Activated CD8-positive, alpha-beta memory T cell treated with anti-CD3 and anti-CD28 coated beads, Interleukin-2, amount 10 ng/mL, durations not matched to agents 7 days and 5 days (primary cell): ENCODE data around the gene DAAM2. TPM values are rescaled to one million over a fixed set of nuclear protein-coding genes. Genes with fewer than 3 reads are reported as not detected.

Experiments used
- ATAC-seq: fragments of 150-1000 bp; cut with Tn5 transposase; one replicate; pipeline ENCODE4 v1.10.0; 2021; ENCODE audit warnings: moderate library complexity
- CTCF ChIA-PET: fragments of 350-600 bp; sonication (Branson Sonifier 250); formaldehyde crosslinking; loops from one replicate; lab custom pipeline; 2021; ENCODE audit warnings: antibody characterized with exemption; lab: Charles Lee
- DNase-seq: peaks from one replicate; pipeline ENCODE4 v3.0.0-alpha.2; 2020
- H3K27ac Mint-ChIP-seq: one replicate; pipeline ENCODE4 v1.8.0; 2021; ENCODE audit warnings: mild to moderate bottlenecking, mixed read lengths
- H3K27me3 Mint-ChIP-seq: one replicate; pipeline ENCODE4 v1.8.0; 2021; ENCODE audit warnings: mixed read lengths
- H3K36me3 Mint-ChIP-seq: one replicate; pipeline ENCODE4 v1.8.0; 2021; ENCODE audit warnings: mild to moderate bottlenecking, mixed read lengths
- H3K4me1 Mint-ChIP-seq: one replicate; pipeline ENCODE4 v1.8.0; 2021; ENCODE audit warnings: mixed read lengths
- H3K4me3 Mint-ChIP-seq: one replicate; pipeline ENCODE4 v1.8.0; 2021; ENCODE audit warnings: mild to moderate bottlenecking, moderate library complexity, mixed read lengths
- H3K9me3 Mint-ChIP-seq: one replicate; pipeline ENCODE4 v1.8.0; 2022; ENCODE audit warnings: low read depth, mixed read lengths
- total RNA-seq, 2 experiments: library from RNA; stranded (reverse); gene quantifications; one replicate each; pipeline ENCODE4 v1.2.3, GENCODE V29; 2021

DAAM2 gene
- total RNA-seq, 2 experiments from 2014 or later, result not detected

GRCh38 chr6:39772559-39773273 lies 19.5 kb upstream of the DAAM2 start:
- no peak for DNase-seq
- H3K27me3 Mint-ChIP-seq, result no peaks in the 10 kb centered on the region
- no peaks in the 10 kb centered on the region for H3K9me3 Mint-ChIP-seq
- no peaks in the 10 kb centered on the region for H3K4me1 Mint-ChIP-seq
- ATAC-seq, result no peak
- CTCF ChIA-PET, result no interaction called here
- H3K4me3 Mint-ChIP-seq, result no peak overlapping the region
- no peak overlapping the region for H3K27ac Mint-ChIP-seq
- no peaks in the 10 kb centered on the region for H3K36me3 Mint-ChIP-seq

GRCh38 chr6:39773782-39774181 lies 18.4 kb upstream of the DAAM2 start:
- Mint-ChIP-seq H3K9me3 (no peaks in the 10 kb centered on the region), H3K36me3 (no peaks in the 10 kb centered on the region), H3K27me3 (no peaks in the 10 kb centered on the region), H3K27ac (no peak overlapping the region), H3K4me1 (no peaks in the 10 kb centered on the region), H3K4me3 (no peak overlapping the region)
- DNase-seq (no peak), ATAC-seq (no peak)
- CTCF ChIA-PET, result no interaction called here

- Mint-ChIP-seq H3K9me3 (no peaks in the 10 kb centered on the region), H3K4me1 (no peaks in the 10 kb centered on the region), H3K27me3 (no peaks in the 10 kb centered on the region), H3K4me3 (no peak overlapping the region), H3K36me3 (no peaks in the 10 kb centered on the region), H3K27ac (no peak overlapping the region)
- ATAC-seq (no peak), DNase-seq (no peak)
- CTCF ChIA-PET, result no interaction called here
These were observed 15.6 kb upstream of the DAAM2 start for GRCh38 chr6:39776581-39776980.

GRCh38 chr6:39777218-39777617 lies 15.0 kb upstream of the DAAM2 start:
- Mint-ChIP-seq H3K9me3 (no peaks in the 10 kb centered on the region), H3K4me3 (no peak overlapping the region), H3K27ac (no peak overlapping the region), H3K4me1 (no peaks in the 10 kb centered on the region), H3K27me3 (no peaks in the 10 kb centered on the region), H3K36me3 (no peaks in the 10 kb centered on the region)
- ATAC-seq (no peak), DNase-seq (no peak)
- CTCF ChIA-PET, result no interaction called here

- no peaks in the 10 kb centered on the region for H3K36me3 Mint-ChIP-seq
- H3K27ac Mint-ChIP-seq, result no peak overlapping the region
- DNase-seq (no peak), ATAC-seq (no peak)
- H3K9me3 Mint-ChIP-seq, result no peaks in the 10 kb centered on the region
- CTCF ChIA-PET, result no interaction called here
- H3K4me1 Mint-ChIP-seq, result no peaks in the 10 kb centered on the region
- H3K4me3 Mint-ChIP-seq, result no peak overlapping the region
- H3K27me3 Mint-ChIP-seq, result no peaks in the 10 kb centered on the region
These were observed 14.5 kb upstream of the DAAM2 start for GRCh38 chr6:39777661-39778060.

GRCh38 chr6:39778581-39779255 lies 13.5 kb upstream of the DAAM2 start:
- peaks cover 3% of the 10 kb centered on the region for H3K27me3 Mint-ChIP-seq
- H3K36me3 Mint-ChIP-seq, result no peaks in the 10 kb centered on the region
- no peak for ATAC-seq
- H3K4me3 Mint-ChIP-seq, result no peak overlapping the region
- no peak overlapping the region for H3K27ac Mint-ChIP-seq
- CTCF ChIA-PET, result no interaction called here
- DNase-seq, result no peak
- no peaks in the 10 kb centered on the region for H3K4me1 Mint-ChIP-seq
- H3K9me3 Mint-ChIP-seq, result no peaks in the 10 kb centered on the region

GRCh38 chr6:39785281-39785680 lies 6.9 kb upstream of the DAAM2 start:
- no peak overlapping the region for H3K4me3 Mint-ChIP-seq
- H3K36me3 Mint-ChIP-seq, result no peaks in the 10 kb centered on the region
- DNase-seq, result no peak
- H3K9me3 Mint-ChIP-seq, result no peaks in the 10 kb centered on the region
- CTCF ChIA-PET, result no interaction called here
- ATAC-seq, result no peak
- H3K4me1 Mint-ChIP-seq, result no peaks in the 10 kb centered on the region
- H3K27me3 Mint-ChIP-seq, result peaks cover 14% of the 10 kb centered on the region
- no peak overlapping the region for H3K27ac Mint-ChIP-seq

GRCh38 chr6:39786649-39787048 lies 5.5 kb upstream of the DAAM2 start:
- Mint-ChIP-seq H3K27ac (no peak overlapping the region), H3K27me3 (peaks cover 23% of the 10 kb centered on the region), H3K36me3 (no peaks in the 10 kb centered on the region), H3K9me3 (no peaks in the 10 kb centered on the region), H3K4me1 (no peaks in the 10 kb centered on the region), H3K4me3 (no peak overlapping the region)
- DNase-seq (no peak), ATAC-seq (no peak)
- CTCF ChIA-PET, result no interaction called here

- Mint-ChIP-seq H3K4me3 (no peak overlapping the region), H3K27ac (no peak overlapping the region), H3K4me1 (no peaks in the 10 kb centered on the region), H3K36me3 (no peaks in the 10 kb centered on the region), H3K9me3 (no peaks in the 10 kb centered on the region), H3K27me3 (peaks cover 28% of the 10 kb centered on the region)
- DNase-seq (no peak), ATAC-seq (no peak)
- CTCF ChIA-PET, result no interaction called here
These were observed 4.9 kb upstream of the DAAM2 start for GRCh38 chr6:39787322-39787721.

GRCh38 chr6:39790772-39791171 lies 1.4 kb upstream of the DAAM2 start:
- no peak overlapping the region for H3K4me3 Mint-ChIP-seq
- CTCF ChIA-PET, result no interaction called here
- no peaks in the 10 kb centered on the region for H3K36me3 Mint-ChIP-seq
- H3K4me1 Mint-ChIP-seq, result no peaks in the 10 kb centered on the region
- DNase-seq (no peak), ATAC-seq (no peak)
- peaks cover 48% of the 10 kb centered on the region for H3K27me3 Mint-ChIP-seq
- H3K27ac Mint-ChIP-seq, result no peak overlapping the region
- no peaks in the 10 kb centered on the region for H3K9me3 Mint-ChIP-seq

- CTCF ChIA-PET, result no interaction called here
- H3K27me3 Mint-ChIP-seq, result peaks cover 48% of the 10 kb centered on the region
- no peak for ATAC-seq
- H3K36me3 Mint-ChIP-seq, result no peaks in the 10 kb centered on the region
- no peaks in the 10 kb centered on the region for H3K9me3 Mint-ChIP-seq
- no peak overlapping the region for H3K27ac Mint-ChIP-seq
- no peaks in the 10 kb centered on the region for H3K4me1 Mint-ChIP-seq
- no peak overlapping the region for H3K4me3 Mint-ChIP-seq
- no peak for DNase-seq
These were observed 865 bp upstream of the DAAM2 start for GRCh38 chr6:39791311-39791710.

GRCh38 chr6:39792540-39793450 lies 619 bp downstream of the DAAM2 start:
- Mint-ChIP-seq H3K36me3 (no peaks in the 10 kb centered on the region), H3K27ac (no peak overlapping the region), H3K27me3 (peaks cover 48% of the 10 kb centered on the region), H3K4me1 (no peaks in the 10 kb centered on the region), H3K9me3 (no peaks in the 10 kb centered on the region), H3K4me3 (no peak overlapping the region)
- CTCF ChIA-PET, result no interaction called here
- ATAC-seq (no peak), DNase-seq (no peak)

- Mint-ChIP-seq H3K4me1 (no peaks in the 10 kb centered on the region), H3K9me3 (no peaks in the 10 kb centered on the region), H3K27me3 (peaks cover 44% of the 10 kb centered on the region), H3K4me3 (no peak overlapping the region), H3K27ac (no peak overlapping the region), H3K36me3 (no peaks in the 10 kb centered on the region)
- CTCF ChIA-PET, result no interaction called here
- no peak for DNase-seq
- ATAC-seq, result no peak
These were observed 1.3 kb downstream of the DAAM2 start for GRCh38 chr6:39793516-39793915.
